Glomerular endothelial cell (primary cell): Measurements from ENCODE around the gene SCRN2. TPM values are rescaled to one million over a fixed set of nuclear protein-coding genes. Genes with fewer than 3 reads are reported as not detected.

ENCODE experiments used
- DNase-seq: peaks from one replicate; pipeline ENCODE4 v3.0.0-alpha.2; 2011; ENCODE audit warnings: low read depth, low spot score; ENCODE audit errors: extremely low read depth
- total RNA-seq: library from RNA; depleted of rRNA; stranded (reverse); fragments of >200 nt; gene quantifications from 2 replicates; pipeline ENCODE4 v1.2.3, GENCODE V29; 2015

SCRN2 gene
- 27.8 and 35.9 TPM in 2 replicates for total RNA-seq

DNA sequence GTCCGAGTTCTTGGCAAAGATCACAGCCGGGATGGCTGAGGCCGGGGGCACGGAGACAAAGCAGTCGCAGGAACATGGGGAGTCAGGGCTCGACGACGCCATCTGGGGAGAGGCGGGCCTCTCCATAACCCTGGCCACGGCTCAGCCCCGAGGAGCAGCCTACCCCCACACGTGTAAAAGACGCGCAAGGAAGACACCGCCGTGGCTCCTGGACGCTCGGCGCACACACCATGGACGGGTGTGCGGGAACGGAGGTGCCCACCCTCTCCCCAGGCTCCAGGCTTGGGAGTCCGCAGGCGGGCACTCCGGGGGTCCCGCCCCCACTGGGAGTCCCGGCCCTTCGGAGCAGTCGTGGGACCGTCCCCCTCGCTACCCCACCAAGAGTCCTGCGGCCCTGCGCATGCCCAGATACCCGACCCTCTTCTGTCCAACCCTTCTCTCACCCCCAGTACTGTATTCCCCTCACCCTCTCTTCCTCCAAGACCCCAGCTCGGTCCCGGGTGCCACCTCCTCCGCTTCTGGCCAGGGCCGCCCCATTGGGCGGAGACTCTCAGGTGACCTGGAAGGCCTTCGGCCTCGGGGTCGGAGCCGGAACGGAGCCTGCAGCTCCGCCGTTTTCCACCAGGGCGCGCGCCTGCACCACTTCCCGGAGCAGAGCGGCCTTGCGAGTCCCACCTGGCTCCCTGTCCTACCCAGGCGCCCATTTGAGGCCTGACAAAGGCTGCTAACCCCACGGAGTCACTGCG lies at the start of gene SCRN2:
Gene SCRN2 (minus strand): TSS at position 532 of the 746 bp plus-strand sequence. CDS start 430 bp downstream, at position 102.
- no peak for DNase-seq

DNA sequence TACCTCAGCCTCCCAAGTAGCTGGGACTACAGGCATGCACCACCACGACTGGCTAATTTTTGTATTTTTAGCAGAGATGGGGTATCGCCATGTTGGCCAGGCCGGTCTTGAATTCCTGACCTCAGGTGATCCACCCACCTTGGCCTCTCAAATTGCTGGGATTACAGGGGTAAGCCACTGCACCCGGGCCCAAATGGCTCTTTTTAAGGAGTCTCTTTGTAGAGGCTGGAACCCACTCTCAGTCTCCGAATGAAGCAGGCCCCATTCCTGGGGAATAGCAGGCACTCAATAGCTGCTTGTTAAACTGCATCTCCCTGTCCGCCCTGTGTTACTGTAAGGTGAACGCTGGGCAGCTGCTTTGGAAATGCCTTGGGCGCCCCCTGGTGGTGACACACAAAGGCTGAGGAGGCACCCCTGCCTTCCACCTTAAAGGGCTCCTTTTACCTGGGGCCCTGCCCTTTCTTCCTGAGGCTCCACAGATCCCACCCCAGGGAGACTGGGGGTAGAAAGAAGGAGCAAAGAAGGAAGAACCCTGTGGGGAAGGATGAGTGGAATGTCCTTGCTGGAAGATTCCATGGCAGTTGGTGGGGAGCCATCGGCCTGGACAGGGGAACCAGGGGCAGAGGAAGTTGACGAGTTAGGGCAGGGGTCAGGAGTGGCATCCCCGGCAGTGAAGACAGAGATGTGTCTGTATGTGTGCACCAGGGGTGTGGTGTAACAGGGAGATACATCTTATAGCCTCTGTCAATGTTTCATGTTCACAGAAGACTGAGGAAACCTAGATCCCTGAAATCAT lies 48.9 kb upstream of the SCRN2 start:
- DNase-seq, result no peak

DNA sequence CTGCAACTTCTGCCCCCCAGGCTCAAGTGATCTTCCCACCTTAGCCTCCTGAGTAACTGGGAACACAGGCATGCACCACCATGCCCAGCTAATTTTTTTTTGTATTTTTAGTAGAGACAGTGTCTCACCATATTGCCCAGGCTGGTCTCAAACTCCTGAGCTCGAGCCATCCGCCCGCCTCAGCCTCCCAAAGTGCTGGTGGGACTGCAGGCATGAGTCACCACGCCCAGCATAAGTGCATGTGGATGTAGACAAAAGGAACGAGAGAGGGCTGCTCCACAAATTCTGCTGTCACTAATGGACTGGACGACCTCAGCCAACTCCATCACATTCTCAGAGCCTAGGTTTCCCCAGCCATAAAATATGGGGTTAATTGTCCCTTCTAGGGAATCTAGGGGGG lies 47.2 kb upstream of the SCRN2 start:
- DNase-seq, result no peak

DNA sequence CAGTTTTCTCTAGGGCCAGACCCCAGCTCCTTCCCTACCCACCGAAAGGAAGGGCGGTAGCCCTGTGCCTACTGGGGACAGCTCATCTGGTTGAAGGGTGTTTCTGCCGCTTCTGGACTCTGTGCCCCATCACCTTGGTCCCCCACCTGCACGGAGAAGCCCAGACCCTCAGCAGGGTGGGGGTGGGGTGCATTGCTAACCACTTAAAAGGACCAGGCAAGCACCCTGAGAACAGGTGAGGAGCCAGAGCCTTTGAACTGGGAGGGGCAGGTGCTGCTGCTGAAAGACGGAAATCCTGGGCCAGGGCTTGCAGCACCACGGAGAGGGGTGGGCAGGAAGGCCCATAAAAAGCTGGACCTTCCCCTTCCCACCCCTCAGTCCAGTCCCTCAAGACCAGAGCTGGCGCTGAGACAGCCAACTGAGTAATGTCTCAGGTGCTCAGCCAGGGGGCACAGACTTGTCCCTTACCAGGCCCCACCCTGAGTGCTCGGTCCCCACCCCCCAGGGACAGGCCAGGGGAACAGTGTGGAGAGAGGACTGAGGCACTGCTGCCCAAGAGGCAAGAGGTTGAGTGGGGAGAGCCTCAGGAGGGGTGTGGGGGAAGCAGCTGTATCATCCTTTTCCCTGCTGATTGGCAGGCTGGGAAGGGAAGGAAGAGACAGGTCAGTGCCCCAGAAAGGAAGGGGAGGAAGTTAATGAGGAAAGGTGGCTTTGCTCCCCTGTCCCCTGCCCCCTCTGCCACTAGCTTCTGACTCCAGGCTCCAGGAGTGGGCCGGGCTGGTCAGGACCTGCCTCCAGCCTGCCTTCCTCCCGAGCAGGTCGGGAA lies 44.0 kb upstream of the SCRN2 start:
- DNase-seq, result no peak

DNA sequence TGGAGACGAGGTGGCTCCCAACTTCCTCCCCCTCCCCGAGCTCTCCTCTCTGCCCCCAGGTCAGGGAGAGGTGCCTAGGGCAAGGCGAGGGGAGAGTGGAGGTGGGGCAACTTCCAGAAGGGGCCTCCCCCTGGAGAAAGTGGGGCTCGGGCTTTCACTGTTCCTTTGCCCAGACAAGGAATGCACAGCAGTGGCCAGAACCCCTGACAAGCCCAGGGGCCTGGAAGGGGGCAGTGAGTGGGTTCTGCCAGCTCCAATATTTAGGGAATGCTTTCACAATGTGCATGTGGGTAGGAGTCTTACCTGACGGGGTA lies 43.3 kb upstream of the SCRN2 start:
- no peak for DNase-seq

DNA sequence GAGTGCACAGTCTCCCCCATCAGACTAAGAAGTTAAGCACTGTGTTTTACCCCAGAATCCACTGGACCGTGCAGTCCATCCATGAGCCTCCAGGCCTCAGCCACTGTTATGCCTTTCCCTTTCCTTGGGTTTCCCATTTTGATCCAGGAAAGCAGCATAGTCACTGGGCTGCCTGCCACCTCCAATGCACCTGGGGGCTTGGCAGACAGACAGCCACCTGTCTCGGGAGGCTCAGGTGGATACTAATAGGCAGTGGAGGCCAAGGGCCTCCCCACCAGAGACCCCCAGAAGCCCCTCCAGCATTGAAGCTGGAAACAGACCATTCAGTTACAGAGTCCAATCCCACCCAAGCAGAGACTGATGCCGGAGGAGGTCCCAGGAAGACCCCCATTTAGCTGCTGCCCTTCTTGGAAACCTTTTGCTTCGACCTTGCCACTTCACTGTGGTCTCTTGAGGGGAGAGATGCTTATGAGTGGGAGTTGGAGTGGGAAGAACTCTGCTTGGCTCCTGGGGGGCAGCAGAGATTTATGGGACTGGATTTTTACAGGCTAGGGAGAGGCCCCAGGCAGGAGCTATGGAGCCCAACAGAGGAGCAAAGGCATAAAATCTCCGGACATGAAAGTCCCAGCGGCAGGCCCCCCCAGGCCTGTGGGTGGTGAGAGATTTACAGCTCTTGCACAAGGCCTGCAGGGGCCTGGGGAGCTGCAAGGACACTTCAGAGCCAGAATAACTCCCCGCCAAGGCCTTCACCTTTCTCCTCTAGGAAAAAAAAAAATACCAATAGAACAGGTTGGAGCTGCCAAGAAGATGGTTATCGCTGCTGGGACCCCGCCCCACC lies 42.7 kb upstream of the SCRN2 start:
- DNase-seq, result no peak

DNA sequence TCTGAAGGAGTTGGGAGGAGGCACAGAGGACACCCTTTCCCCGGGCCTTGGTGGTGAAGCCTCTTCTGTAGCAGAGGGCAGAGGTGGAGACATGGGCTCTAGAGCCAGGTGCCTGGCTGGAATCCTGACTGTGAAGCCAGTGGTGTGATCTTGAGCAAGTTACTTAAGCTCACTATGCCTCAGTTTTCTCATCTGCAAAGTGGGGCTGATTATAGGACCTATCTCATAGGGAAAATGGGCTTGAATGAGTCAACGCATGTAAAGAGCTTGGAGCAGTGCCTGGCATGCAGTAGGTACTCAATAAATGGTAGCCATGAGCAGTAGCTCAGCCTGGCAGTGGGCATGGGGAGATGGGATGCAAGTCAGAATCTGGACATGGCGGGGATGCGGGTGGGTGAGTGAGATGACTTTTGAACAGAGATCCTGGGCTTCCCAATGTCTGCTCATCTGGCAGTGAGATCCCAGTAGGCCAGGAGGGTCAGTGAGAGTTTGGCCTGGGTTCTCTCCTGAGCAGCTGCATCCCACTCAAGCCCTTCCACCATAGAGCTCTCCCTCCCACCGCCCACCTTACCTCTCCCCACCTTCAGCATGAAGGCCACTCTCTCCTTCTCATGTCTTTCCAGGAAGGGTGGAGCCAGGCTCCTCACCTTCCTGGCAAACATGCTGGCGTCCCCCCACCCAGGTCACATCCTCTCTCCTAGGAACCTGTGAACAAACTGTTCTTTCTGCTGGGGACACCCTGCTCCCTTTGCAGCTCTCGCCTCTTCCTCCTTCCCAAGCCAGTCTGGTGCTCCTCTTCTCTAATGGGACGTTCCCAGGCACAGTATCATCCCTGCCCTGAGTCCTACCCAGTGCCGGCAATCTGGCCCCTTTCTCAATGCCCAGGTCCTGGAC lies 41.9 kb upstream of the SCRN2 start:
- no peak for DNase-seq

DNA sequence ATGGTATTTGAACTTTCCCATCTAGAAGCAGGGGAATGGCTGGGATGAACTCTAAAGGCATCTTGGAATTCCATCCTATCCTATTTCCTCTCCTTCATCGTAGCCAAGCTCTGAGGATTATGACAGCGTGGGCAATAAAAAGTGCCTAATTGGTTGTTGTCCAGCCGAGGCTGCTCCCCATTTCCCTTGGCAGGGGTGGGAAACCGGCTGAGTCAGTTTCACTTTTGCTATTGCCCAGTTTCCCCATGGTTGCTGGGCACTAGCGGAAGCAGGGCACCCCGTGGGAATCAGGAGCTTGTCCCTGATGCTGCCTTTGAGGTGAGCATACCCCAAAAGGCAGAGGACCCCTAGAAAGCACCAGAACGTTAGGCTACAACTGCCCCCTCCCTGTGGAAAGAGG lies 41.2 kb upstream of the SCRN2 start:
- DNase-seq, result no peak

DNA sequence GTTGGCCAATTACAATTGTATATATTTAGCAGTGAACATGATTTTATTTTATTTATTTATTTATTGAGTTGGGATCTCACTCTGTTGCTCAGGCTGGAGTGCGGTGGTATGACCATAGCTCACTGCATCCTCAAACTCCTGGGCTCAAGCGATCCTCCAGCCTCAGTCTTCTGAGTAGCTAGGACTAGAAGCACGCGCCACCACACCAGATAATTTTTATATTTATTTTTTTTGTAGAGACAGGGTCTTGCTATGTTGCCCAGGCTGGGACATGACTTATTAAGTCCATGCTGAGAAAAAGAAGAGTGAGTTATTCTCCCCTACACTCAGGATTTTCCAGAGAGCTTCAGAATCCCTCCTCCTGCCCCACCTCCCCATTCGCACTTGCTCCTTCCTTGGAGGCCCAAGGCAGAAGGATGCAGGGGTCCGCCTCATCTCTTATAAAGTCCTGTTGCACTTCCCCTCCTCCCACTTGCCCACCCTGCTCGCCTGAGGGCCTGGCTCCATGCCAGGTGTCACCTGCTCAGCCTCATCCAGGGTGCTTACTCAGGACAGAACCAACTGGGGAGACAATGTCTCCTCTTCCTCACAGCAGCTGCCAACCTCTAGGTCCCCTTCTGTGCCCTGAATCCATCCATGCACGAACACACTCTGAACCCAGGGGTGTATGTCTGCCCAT lies 38.8 kb upstream of the SCRN2 start:
- DNase-seq, result no peak

DNA sequence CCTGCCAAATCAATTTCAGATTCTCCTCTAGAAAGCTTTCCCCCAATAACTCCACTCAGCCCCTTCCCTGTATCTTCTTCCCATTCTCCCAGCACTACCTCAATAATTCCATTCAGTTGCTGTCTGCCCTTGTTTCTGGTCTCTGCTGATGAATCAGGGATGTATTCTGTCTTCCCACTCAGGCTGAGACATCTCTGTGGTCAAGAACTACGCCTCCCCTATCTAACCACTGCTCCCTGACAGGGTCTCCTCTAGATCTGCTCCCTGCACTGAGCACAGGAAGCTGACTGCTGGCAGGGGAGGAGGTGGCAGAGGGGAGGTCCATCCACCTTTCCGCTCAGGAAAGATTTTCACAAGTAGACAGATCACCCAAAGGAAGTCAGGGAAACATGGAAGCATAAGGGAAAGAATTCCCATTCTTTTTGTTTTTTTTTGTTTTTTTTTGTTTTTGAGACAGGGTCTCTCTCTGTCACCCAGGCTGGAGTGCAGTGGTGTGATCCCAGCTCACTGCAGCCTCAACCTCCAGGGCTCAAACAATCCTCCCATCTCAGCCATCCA lies 38.0 kb upstream of the SCRN2 start:
- DNase-seq, result no peak

DNA sequence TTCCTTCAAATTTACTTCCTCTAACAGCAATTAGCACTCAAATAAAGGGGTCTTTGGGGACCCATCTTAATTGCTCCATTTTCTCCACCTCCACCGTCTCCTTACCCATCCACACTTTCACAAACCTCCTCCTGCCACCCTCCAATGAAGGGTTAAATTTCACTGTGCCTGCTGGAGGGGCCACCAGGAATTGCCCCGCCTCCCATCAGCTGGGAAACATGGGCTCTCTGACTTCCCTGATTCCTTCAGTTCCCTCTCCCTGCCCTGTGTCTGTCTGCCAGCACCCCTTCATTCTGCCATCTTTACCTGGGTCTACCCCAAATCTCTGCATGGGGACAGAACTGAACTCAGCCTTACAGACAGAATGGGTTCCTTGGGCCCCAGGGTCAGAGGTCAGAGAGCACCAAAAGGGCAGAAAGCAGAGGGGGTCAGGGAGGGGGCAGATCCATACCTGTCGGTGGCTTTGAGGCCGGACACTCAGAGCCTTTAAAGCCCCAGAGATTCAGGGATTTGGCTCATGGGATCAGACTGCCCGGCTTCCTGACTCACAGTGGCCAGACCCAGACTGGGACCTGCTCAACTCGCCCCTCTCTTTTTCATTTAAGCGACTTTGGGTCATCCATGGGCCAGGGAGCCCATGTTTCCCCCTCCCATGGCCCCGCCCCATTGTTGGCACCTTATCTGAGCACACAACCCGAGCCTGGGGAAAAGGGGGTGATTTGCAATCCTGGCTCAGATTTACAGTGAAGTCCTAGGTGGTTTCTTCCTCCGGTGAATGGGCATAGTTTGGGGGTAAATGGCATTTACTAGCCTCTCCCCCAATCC lies 37.3 kb upstream of the SCRN2 start:
- DNase-seq, result no peak

DNA sequence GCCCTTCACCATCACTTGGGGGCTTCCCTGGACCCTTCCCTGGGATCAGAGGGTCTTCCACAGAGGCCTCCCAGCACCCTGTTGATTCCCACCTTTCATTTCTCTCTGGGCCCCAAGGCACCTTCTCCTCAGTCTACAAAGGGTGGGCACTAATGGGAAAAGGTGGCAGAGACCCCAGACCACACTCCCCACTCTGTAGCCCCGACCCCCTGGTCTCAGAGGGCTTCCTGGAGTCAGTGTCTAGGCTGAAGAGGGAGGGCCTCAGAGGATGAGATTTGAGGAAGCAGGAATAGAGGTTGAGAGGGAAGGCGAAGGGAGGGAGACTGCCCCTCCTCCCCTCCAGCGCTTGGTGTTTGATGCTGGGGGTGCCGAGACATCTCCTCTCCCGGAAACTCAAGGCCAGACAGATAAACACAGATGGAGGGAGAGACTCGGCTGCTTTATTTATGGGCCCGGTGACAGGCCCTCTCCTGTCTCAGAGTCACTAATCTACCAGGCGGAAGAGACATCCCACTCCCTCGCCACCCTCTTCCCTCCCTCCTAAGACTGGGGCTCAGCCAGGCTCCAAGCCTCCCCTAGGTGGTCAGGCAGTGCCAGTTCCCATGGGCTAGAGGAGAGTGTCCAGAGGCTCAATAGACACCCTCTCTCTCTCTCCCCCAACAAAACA lies 36.4 kb upstream of the SCRN2 start:
- DNase-seq, result no peak

DNA sequence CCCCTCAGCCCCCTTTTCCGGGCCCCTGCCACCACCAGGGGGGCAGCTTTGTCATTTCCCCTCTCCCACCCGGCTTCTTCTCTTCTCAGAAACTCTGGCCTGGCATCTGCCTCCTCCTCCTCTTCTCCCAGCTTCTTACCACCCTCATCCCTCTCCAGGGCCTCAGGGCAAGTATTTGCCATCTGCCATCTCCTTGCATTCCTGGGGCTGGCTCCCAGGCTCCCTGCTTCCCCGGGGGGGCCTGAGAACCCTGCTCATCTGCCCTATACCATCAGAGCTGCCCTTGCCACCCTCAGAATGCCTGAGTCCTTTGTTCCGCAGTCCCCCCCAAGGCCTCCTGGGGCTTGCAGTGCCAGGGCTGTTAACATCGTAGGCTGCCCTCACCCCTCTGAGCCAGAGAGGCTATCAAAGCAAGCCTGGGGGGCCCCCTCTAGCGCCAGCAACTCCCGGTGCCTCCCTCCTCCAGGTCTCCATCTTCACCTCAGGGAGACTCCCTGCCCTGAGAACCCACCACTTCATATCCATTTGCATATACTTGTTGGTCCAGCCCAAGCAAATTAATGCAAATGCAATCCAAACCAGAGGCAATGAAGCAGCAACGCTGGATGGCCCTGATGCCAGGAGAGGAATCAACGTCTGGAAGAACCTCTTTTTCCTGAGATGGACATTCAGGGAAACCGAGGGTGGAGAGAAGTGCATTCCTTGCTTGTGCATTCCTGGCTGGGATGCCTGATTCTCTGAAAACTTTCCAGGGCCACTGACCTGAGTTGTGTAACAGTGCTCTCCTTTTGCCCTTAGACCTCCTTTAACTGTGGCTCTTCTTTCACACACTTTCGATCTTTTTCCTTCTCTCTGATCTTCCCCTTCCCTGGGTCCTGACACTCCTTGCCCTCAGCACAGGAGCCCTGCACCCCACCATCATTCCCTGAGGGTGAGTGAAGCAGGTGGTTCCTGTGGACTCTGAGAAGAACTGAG lies 34.2 kb upstream of the SCRN2 start:
- no peak for DNase-seq

DNA sequence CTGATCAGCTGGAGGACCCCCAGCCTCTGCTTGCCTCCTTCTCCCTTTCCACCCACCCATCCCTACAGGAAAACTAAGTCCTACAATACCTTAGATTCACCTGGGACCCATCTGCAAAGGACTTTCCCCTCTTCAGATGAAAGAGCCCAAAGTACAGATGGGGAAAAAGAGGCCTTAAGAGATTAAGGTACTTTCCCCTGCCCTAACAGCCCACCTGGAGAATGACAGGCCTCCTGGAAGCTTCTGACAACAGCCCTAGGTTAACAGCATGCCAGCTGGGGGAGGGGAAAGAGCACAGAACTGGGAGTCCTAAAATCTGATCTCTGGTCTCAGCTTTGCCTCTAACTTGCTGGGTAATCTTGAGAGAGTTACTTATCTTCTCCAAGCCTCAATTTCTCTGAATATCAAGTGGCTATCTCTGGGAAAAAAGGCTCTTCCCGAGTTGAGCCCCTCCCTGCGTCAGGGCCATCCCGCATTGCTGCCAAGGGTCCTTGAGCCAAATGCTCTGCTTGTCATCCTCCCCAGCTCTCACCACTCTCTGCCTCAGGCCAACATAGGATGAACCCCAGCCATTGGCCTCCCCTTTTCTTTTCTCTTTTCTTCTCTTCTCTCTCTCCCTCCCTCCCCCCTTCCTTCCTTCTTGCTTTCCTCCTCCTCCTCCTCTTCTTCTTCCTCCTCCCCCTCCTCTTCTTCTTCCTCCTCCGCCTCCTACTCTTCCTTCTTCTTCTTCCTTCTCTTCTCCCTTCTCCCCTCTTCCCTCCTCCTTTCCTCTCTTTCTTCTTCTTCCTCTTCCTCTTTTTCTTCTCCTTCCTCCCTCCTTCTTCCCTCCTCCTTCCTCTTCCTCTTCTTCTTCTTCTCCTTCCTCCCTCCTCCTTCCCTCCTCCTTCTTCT lies 32.4 kb upstream of the SCRN2 start:
- no peak for DNase-seq

DNA sequence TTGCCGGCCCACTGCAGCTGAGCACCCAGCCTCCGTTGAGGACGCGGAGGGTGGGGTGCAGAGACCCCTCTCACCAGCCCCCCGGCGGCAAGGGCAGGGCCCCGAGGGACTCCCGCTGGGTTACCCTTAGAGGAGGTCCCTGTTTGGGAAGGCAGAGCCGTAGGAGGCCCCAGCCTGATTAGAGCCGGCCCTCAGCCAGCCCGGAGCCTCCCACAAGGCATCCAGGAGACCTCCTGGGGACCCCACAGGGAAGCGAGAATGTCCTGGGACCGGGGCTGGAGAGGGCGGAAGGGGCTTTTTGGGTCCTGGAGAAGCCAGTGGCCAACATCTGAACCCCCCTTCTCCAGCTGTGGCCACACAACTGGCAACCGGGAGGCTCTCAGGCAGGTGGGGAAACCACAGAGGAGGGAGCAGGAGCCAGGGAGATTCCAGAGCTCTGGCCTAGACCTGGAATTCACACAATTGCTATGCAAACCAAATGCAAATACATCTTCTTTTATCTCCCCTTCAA lies 31.6 kb upstream of the SCRN2 start:
- DNase-seq, result no peak
